ELF-1 (cell line): ENCODE measurements around the gene PLCD3.

ENCODE experiments used
- DNase-seq: peaks from one replicate; pipeline ENCODE4 v3.0.0-alpha.2; 2016; ENCODE audit warnings: low read depth, low spot score

Gene PLCD3

GRCh38 chr17:45103269-45103795, 29.0 kb downstream of the PLCD3 start:
- no peak for DNase-seq

GRCh38 chr17:45102856-45103255, 29.5 kb downstream of the PLCD3 start:
- no peak for DNase-seq

GRCh38 chr17:45101883-45102811, 30.2 kb downstream of the PLCD3 start:
- peak; percentile 91 for DNase-seq

- no peak for DNase-seq
These were observed 30.8 kb downstream of the PLCD3 start for GRCh38 chr17:45101546-45101882.

GRCh38 chr17:45098869-45099616, 33.3 kb downstream of the PLCD3 start:
- peak; percentile 86 for DNase-seq

- no peak for DNase-seq
These were observed 34.0 kb downstream of the PLCD3 start for GRCh38 chr17:45098081-45098868.

- DNase-seq, result no peak
These were observed 35.4 kb downstream of the PLCD3 start for GRCh38 chr17:45096926-45097325.

GRCh38 chr17:45096141-45096540, 36.2 kb downstream of the PLCD3 start:
- DNase-seq, result no peak

GRCh38 chr17:45093444-45094110, 38.7 kb downstream of the PLCD3 start:
- no peak for DNase-seq

- DNase-seq, result peak; percentile 63
These were observed 39.3 kb downstream of the PLCD3 start for GRCh38 chr17:45092911-45093430.

GRCh38 chr17:45091778-45092425, 40.4 kb downstream of the PLCD3 start:
- no peak for DNase-seq

GRCh38 chr17:45090711-45091110, 41.6 kb downstream of the PLCD3 start:
- DNase-seq, result peak; percentile 35

GRCh38 chr17:45088741-45089140, 43.6 kb downstream of the PLCD3 start:
- no peak for DNase-seq

GRCh38 chr17:45087978-45088377, 44.3 kb downstream of the PLCD3 start:
- no peak for DNase-seq

GRCh38 chr17:45087504-45087975, 44.8 kb downstream of the PLCD3 start:
- no peak for DNase-seq

GRCh38 chr17:45086865-45087503, 45.3 kb downstream of the PLCD3 start:
- no peak for DNase-seq

GRCh38 chr17:45086391-45086790, 45.9 kb downstream of the PLCD3 start:
- no peak for DNase-seq

GRCh38 chr17:45081047-45081703, 51.1 kb downstream of the PLCD3 start:
- DNase-seq, result no peak

GRCh38 chr17:45077643-45078042, 54.7 kb downstream of the PLCD3 start:
- DNase-seq, result no peak
